ENCODE results near the gene KLB. TPM values are rescaled to one million over a fixed set of nuclear protein-coding genes. Genes with fewer than 3 reads are reported as not detected.
"Not testable (repeated sequence)": the region's sequence is repeated elsewhere in the genome, so short reads cannot be mapped to it uniquely, and the experiment has no call there.

Gene KLB
- under 1 TPM; 0.16 to 0.27 (median 0.18) TPM for polyA plus RNA-seq (ENCODE audit: insufficient read length in 3 of 3)
- long read RNA-seq, donor 1, partial matches to known transcripts, result 1,035 of 1,153 reads
- long read RNA-seq, donor 1, other reads (novel, unspliced or antisense), result 118 of 1,153 reads
- long read RNA-seq, donor 2, partial matches to known transcripts, result 929 of 1,055 reads
- long read RNA-seq, donor 2, other reads (novel, unspliced or antisense), result 126 of 1,055 reads
- long read RNA-seq, donor 3, partial matches to known transcripts, result 993 of 1,055 reads
- long read RNA-seq, donor 3, other reads (novel, unspliced or antisense), result 62 of 1,055 reads
- long read RNA-seq, donor 4, partial matches to known transcripts, result 1,027 of 1,132 reads
- long read RNA-seq, donor 4, other reads (novel, unspliced or antisense), result 105 of 1,132 reads
- long read RNA-seq, donor 5, result 0 reads
- long read RNA-seq, donor 6, partial matches to known transcripts, result 481 of 770 reads
- long read RNA-seq, donor 6, other reads (novel, unspliced or antisense), result 289 of 770 reads
- long read RNA-seq, donor 7, partial matches to known transcripts, result 1,090 of 1,173 reads
- long read RNA-seq, donor 7, other reads (novel, unspliced or antisense), result 83 of 1,173 reads
- long read RNA-seq, donor 8, partial matches to known transcripts, result 284 of 324 reads
- long read RNA-seq, donor 8, other reads (novel, unspliced or antisense), result 40 of 324 reads
- long read RNA-seq, donor 9, partial matches to known transcripts, result 894 of 953 reads
- long read RNA-seq, donor 9, other reads (novel, unspliced or antisense), result 59 of 953 reads
- long read RNA-seq, donor 10, partial matches to known transcripts, result 1,115 of 1,180 reads
- long read RNA-seq, donor 10, other reads (novel, unspliced or antisense), result 65 of 1,180 reads
- long read RNA-seq, donor 11, partial matches to known transcripts, result 744 of 774 reads
- long read RNA-seq, donor 11, other reads (novel, unspliced or antisense), result 30 of 774 reads
- long read RNA-seq, donor 12, partial matches to known transcripts, result 1,066 of 1,204 reads
- long read RNA-seq, donor 12, other reads (novel, unspliced or antisense), result 138 of 1,204 reads
- long read RNA-seq, donor 13, partial matches to known transcripts, result 1,059 of 1,112 reads
- long read RNA-seq, donor 13, other reads (novel, unspliced or antisense), result 53 of 1,112 reads
- long read RNA-seq, donor 14, partial matches to known transcripts, result 1,267 of 1,382 reads
- long read RNA-seq, donor 14, other reads (novel, unspliced or antisense), result 115 of 1,382 reads
- long read RNA-seq, donor 15, partial matches to known transcripts, result 1,697 of 1,849 reads
- long read RNA-seq, donor 15, other reads (novel, unspliced or antisense), result 152 of 1,849 reads
- long read RNA-seq, donor 16, partial matches to known transcripts, result 1,163 of 1,283 reads
- long read RNA-seq, donor 16, other reads (novel, unspliced or antisense), result 120 of 1,283 reads

GRCh38 chr4:39406763-39407583 is at the start of gene KLB:
Gene KLB (plus strand): TSS chr4:39406930. CDS start chr4:39406950, 20 bp downstream.
- no peak for DNase-seq

- DNase-seq, result no peak
Measured at GRCh38 chr4:39357002-39357401, 49.7 kb upstream of the KLB start.

- not testable (repeated sequence) for DNase-seq
Measured at GRCh38 chr4:39360611-39361010, 46.1 kb upstream of the KLB start.

GRCh38 chr4:39362827-39363226 is 43.9 kb upstream of the KLB start:
- DNase-seq, result no peak

- DNase-seq, result no peak
Measured at GRCh38 chr4:39363773-39364393, 42.8 kb upstream of the KLB start.

- no peak for DNase-seq
Measured at GRCh38 chr4:39365360-39365759, 41.4 kb upstream of the KLB start.

- peak; percentile 94 for DNase-seq
Measured at GRCh38 chr4:39365830-39366771, 40.6 kb upstream of the KLB start, which contains the start of gene RFC1. Gene RFC1 (minus strand): TSS chr4:39366362. CDS start chr4:39366241, 121 bp downstream.

GRCh38 chr4:39367166-39367565 is 39.6 kb upstream of the KLB start:
- DNase-seq, result no peak

GRCh38 chr4:39369301-39369700 is 37.4 kb upstream of the KLB start:
- no peak for DNase-seq

- DNase-seq, result not testable (repeated sequence)
Measured at GRCh38 chr4:39371209-39371608, 35.5 kb upstream of the KLB start.

GRCh38 chr4:39375478-39375877 is 31.3 kb upstream of the KLB start:
- no peak for DNase-seq

GRCh38 chr4:39383690-39384089 is 23.0 kb upstream of the KLB start:
- no peak for DNase-seq

- DNase-seq, result no peak
Measured at GRCh38 chr4:39384563-39384962, 22.2 kb upstream of the KLB start.

- DNase-seq, result no peak
Measured at GRCh38 chr4:39390603-39391002, 16.1 kb upstream of the KLB start.

GRCh38 chr4:39394706-39395105 is 12.0 kb upstream of the KLB start:
- no peak for DNase-seq

- not testable (repeated sequence) for DNase-seq
Measured at GRCh38 chr4:39401640-39402039, 5.1 kb upstream of the KLB start.

GRCh38 chr4:39407584-39407885 is 805 bp downstream of the KLB start:
- DNase-seq, result no peak

GRCh38 chr4:39410415-39410814 is 3.7 kb downstream of the KLB start:
- no peak for DNase-seq

GRCh38 chr4:39411561-39411960 is 4.8 kb downstream of the KLB start:
- DNase-seq, result not testable (repeated sequence)
